Endothelial cell of umbilical vein (primary cell): ENCODE results near the gene HCRTR2. TPM values are rescaled to one million over a fixed set of nuclear protein-coding genes. Genes with fewer than 3 reads are reported as not detected.

Experiments
- BruUV-seq: library from RNA; stranded (reverse); fragments of 400-500 nt; replicated peaks from 2 replicates; lab custom pipeline; 2021; lab: Mats Ljungman, UMichigan
- CTCF ChIA-PET: fragments of 300-600, 350-600 bp; sonication (Branson Sonifier 250); formaldehyde crosslinking; loops from one replicate; lab custom pipeline; 2021; ENCODE audit warnings: antibody characterized with exemption, inconsistent platforms; lab: Charles Lee
- POLR2A ChIA-PET: fragments of 300-600, 350-600 bp; sonication (Branson Sonifier 250); formaldehyde crosslinking; loops from one replicate; lab custom pipeline; 2021; ENCODE audit warnings: antibody characterized with exemption, inconsistent platforms; lab: Charles Lee
- DNase-seq: peaks from one replicate; pipeline ENCODE4 v3.0.0-alpha.2; 2011; ENCODE audit warnings: low read depth, low spot score
- FAIRE-seq: peaks from 2 replicates; lab custom pipeline; 2011; peaks lifted over from hg19 to GRCh38; lab: Jason Lieb, UNC
- H2AFZ ChIP-seq: 2 replicates; pipeline ENCODE4 v1.6.0; 2012; ENCODE audit warnings: low read depth, low read length, control low read depth, inconsistent platforms
- H3K27ac ChIP-seq: 2 replicates; pipeline ENCODE4 v1.5.1; 2011; ENCODE audit warnings: low read depth, mild to moderate bottlenecking, control low read depth, low read length, moderate library complexity; ENCODE audit not compliant: insufficient read depth
- H3K27me3 ChIP-seq, 2 experiments: 2 replicates each; pipeline versions ENCODE4 v1.6.0 to v1.6.1; 2011; ENCODE audit warnings: low read length in 2 of 2, mixed read lengths in 1 of 2; ENCODE audit not compliant: control insufficient read depth in 2 of 2, insufficient read depth in 2 of 2
- H3K36me3 ChIP-seq, 2 experiments: 2 replicates in 1 of 2; 3 replicates in 1 of 2; pipeline ENCODE4 v1.5.1; 2011; ENCODE audit warnings: low read length in 2 of 2, mild to moderate bottlenecking in 1 of 2, moderate library complexity in 1 of 2; ENCODE audit not compliant: control insufficient read depth in 2 of 2, insufficient read depth in 2 of 2; ENCODE audit errors: extremely low read depth in 1 of 2
- H3K4me1 ChIP-seq: 3 replicates; pipeline ENCODE4 v1.5.1; 2011; ENCODE audit warnings: mild to moderate bottlenecking, low read length; ENCODE audit not compliant: control insufficient read depth, insufficient read depth; ENCODE audit errors: extremely low read depth
- H3K4me2 ChIP-seq: 2 replicates; pipeline ENCODE4 v1.6.1; 2011; ENCODE audit warnings: low read length, control low read depth, mixed read lengths; ENCODE audit not compliant: insufficient read depth
- H3K4me3 ChIP-seq, 3 experiments: fragments of 200-600 bp in 1 of 3; sonication (generic), shearing (Covaris generic) in 1 of 3; replicated peaks in 1 of 3; 2 replicates each; pipeline ENCODE4 v1.5.1; 2011 to 2016; ENCODE audit warnings: control low read depth in 3 of 3, low read length in 3 of 3, mild to moderate bottlenecking in 2 of 3, inconsistent platforms in 1 of 3, low read depth in 1 of 3, moderate library complexity in 1 of 3; ENCODE audit not compliant: insufficient read depth in 1 of 3
- H3K79me2 ChIP-seq: 2 replicates; pipeline ENCODE4 v1.6.0; 2012; ENCODE audit warnings: low read length, inconsistent platforms; ENCODE audit not compliant: control insufficient read depth, insufficient read depth
- H3K9ac ChIP-seq: replicated peaks from 2 replicates; pipeline ENCODE3; 2011; ENCODE audit warnings: low read length, control low read depth; ENCODE audit not compliant: insufficient read depth; ENCODE audit errors: extremely low read depth
- H3K9me1 ChIP-seq: replicated peaks from 3 replicates; pipeline ENCODE4 v1.6.0; 2011; ENCODE audit warnings: mild to moderate bottlenecking, low read length; ENCODE audit not compliant: control insufficient read depth, insufficient read depth; ENCODE audit errors: extremely low read depth
- H3K9me3 ChIP-seq: replicated peaks from 2 replicates; pipeline ENCODE4 v1.5.1; 2012; ENCODE audit warnings: low read length, inconsistent platforms; ENCODE audit not compliant: control insufficient read depth, insufficient read depth
- H4K20me1 ChIP-seq: replicated peaks from 2 replicates; pipeline ENCODE3; 2011; ENCODE audit warnings: mild to moderate bottlenecking, low read length; ENCODE audit not compliant: control insufficient read depth, insufficient read depth; ENCODE audit errors: extremely low read depth
- EZH2 ChIP-seq: IDR thresholded peaks from 2 replicates; pipeline ENCODE4 v1.6.1; 2012; ENCODE audit warnings: borderline replicate concordance, low read depth, mild to moderate bottlenecking, moderate library complexity, low read length, inconsistent platforms; ENCODE audit not compliant: severe bottlenecking
- FOS ChIP-seq: IDR thresholded peaks from 2 replicates; pipeline ENCODE4 v1.6.1; 2011; ENCODE audit warnings: mild to moderate bottlenecking, low read length, moderate library complexity, borderline replicate concordance; ENCODE audit not compliant: insufficient read depth
- GATA2 ChIP-seq: IDR thresholded peaks from 2 replicates; pipeline ENCODE4 v1.7.0; 2011; ENCODE audit warnings: low read depth, mild to moderate bottlenecking, moderate library complexity, mixed read lengths, low read length; ENCODE audit not compliant: insufficient read length, insufficient read depth
- JUN ChIP-seq: IDR thresholded peaks from 2 replicates; pipeline ENCODE4 v1.6.1; 2011; ENCODE audit warnings: borderline replicate concordance, low read depth; ENCODE audit not compliant: insufficient read length, insufficient read depth
- MAX ChIP-seq: IDR thresholded peaks from 2 replicates; pipeline ENCODE4 v1.6.1; 2011; ENCODE audit not compliant: insufficient read depth, insufficient read length
- MYC ChIP-seq: IDR thresholded peaks from one replicate; pipeline ENCODE4 v1.6.1; 2011; ENCODE audit warnings: mild to moderate bottlenecking, low read depth, low read length
- POLR2A ChIP-seq: IDR thresholded peaks from 2 replicates; pipeline ENCODE4 v1.6.1; 2012; ENCODE audit warnings: low read depth, mild to moderate bottlenecking, control low read depth, low read length
- POLR2AphosphoS5 ChIP-seq: IDR thresholded peaks from 2 replicates; pipeline ENCODE4 v1.6.1; 2012; ENCODE audit warnings: low read depth, mild to moderate bottlenecking, control low read depth, low read length, moderate library complexity; ENCODE audit not compliant: insufficient read depth
- dilution Hi-C: fragments of 300-500 bp; cut with MboI; formaldehyde crosslinking; loops from one replicate; pipeline ENCODE4 v1.15.0; 2019; ENCODE audit warnings: low sequenced_read_pairs; ENCODE audit not compliant: extremely low pct_ligation_motif_present
- intact Hi-C: fragments of 100-400 bp; cut with micrococcal nuclease; formaldehyde crosslinking; loops from one replicate; pipeline ENCODE4 v1.10.0; 2022
- polyA plus RNA-seq, 4 experiments: library from polyadenylated mRNA; depleted of rRNA in 3 of 4; stranded (reverse) in 3 of 4; unstranded in 1 of 4; fragments of >200 nt; gene quantifications; 2 replicates each; pipeline versions ENCODE4 v1.2.1 to v1.2.3, GENCODE V29; 2011 to 2012; ENCODE audit warnings: missing spikeins in 1 of 4
- total RNA-seq: library from RNA; stranded (reverse); gene quantifications from 2 replicates; pipeline ENCODE4 v1.2.3, GENCODE V29; 2021
- TF ChIP-seq, protein P1 (sequence below), 2 donors: IDR thresholded peaks; 1 replicate in 1 of 2; 2 replicates in 1 of 2; pipeline ENCODE4 v1.5.1; 2011; ENCODE audit warnings: low read length in 2 of 2, mild to moderate bottlenecking in 2 of 2, moderate library complexity in 2 of 2, control low read depth in 1 of 2, inconsistent platforms in 1 of 2, low read depth in 1 of 2; ENCODE audit not compliant: insufficient read depth in 1 of 2; ENCODE audit errors: extremely low read depth in 1 of 2

HCRTR2 gene
- total and polyA plus RNA-seq, 2 donors (not counting 3 experiments of a cell fraction or from before 2014, with no cell fraction given), result not detected

DNA sequence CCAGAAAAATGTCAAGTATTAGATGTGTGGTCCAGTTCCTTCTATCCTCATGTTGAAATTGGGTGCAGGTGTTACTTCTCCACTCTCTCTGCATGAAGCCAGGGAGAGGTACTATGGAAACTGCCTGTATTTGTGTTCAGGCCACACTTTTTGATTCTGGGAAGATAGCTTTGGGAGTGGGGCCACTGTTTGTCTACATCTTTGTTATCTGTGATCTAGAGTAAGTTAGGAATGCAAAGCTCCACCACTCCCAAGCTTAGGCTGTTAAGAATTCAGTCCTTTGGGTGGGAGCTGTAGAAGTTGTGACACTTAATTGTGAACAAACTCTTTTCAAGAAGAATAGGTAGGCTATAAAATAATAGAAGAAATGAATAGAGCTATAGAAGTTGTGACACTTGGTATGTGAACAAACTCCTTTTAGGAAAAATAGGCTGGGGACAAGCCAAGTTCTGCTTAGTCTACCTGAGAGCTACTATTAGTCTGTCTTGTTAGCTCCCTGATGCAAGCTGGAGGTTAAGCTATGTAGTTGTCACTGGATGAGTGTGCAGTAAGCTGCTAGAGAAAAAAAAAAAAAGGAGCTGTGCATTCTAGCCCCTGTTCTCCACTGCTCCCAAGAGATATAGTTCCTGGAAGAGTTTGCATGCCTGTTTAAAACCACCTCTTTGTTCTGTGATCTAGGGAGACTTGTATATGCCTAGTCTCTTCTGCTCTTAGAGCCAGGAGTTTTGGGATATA, 145.8 kb downstream of the HCRTR2 start:
- H3K36me3 ChIP-seq, result no peaks in the 10 kb centered on the region
- no peaks in the 10 kb centered on the region for H3K9me1 ChIP-seq
- dilution Hi-C loops (no loop called here), intact Hi-C loops (no loop called here)
- POLR2A ChIA-PET, result no interaction called here
- H3K4me2 ChIP-seq, result no peak overlapping the region
- no peaks in the 10 kb centered on the region for H4K20me1 ChIP-seq
- no peak overlapping the region for H2AFZ ChIP-seq
- H3K4me1 ChIP-seq, result no peaks in the 10 kb centered on the region
- no peaks in the 10 kb centered on the region for H3K27me3 ChIP-seq
- FAIRE-seq (no peak), DNase-seq (no peak)
- CTCF ChIA-PET, result interaction anchor here (1.0 to 1.2 kb wide), 2 partner anchors 12 to 43 kb away, joined by 3 to 5 read pairs; no protein-coding TSS in a partner anchor
- TF ChIP-seq MYC, result no peak
- TF ChIP-seq MAX, result no peak
- no peak for TF ChIP-seq FOS
- TF ChIP-seq GATA2, result no peak
- TF ChIP-seq JUN, result no peak
- TF ChIP-seq POLR2A, result no peak
- TF ChIP-seq POLR2AphosphoS5, result no peak
- TF ChIP-seq EZH2, result no peak
- TF ChIP-seq, protein P1, sequence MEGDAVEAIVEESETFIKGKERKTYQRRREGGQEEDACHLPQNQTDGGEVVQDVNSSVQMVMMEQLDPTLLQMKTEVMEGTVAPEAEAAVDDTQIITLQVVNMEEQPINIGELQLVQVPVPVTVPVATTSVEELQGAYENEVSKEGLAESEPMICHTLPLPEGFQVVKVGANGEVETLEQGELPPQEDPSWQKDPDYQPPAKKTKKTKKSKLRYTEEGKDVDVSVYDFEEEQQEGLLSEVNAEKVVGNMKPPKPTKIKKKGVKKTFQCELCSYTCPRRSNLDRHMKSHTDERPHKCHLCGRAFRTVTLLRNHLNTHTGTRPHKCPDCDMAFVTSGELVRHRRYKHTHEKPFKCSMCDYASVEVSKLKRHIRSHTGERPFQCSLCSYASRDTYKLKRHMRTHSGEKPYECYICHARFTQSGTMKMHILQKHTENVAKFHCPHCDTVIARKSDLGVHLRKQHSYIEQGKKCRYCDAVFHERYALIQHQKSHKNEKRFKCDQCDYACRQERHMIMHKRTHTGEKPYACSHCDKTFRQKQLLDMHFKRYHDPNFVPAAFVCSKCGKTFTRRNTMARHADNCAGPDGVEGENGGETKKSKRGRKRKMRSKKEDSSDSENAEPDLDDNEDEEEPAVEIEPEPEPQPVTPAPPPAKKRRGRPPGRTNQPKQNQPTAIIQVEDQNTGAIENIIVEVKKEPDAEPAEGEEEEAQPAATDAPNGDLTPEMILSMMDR (IDR thresholded peaks at IDR 0.05; ENCODE audit: extremely low read depth in 1 of 2, insufficient read depth in 1 of 2, low read depth in 1 of 2, low read length in 2 of 2), result no peak
- H3K4me3 ChIP-seq, result no peak overlapping the region
- H3K9me3 ChIP-seq, result no peaks in the 10 kb centered on the region
- no peak overlapping the region for H3K9ac ChIP-seq
- no TSS peak for BruUV-seq
- no peak overlapping the region for H3K27ac ChIP-seq
- H3K79me2 ChIP-seq, result no peaks in the 10 kb centered on the region
